ENCODE results near the gene LRRC15. TPM values are rescaled to one million over a fixed set of nuclear protein-coding genes. Genes with fewer than 3 reads are reported as not detected.

Gene LRRC15
- total and polyA plus RNA-seq, 7 donors = 0.01 to 0.09 (median 0.04) TPM; not detected in 4

DNA sequence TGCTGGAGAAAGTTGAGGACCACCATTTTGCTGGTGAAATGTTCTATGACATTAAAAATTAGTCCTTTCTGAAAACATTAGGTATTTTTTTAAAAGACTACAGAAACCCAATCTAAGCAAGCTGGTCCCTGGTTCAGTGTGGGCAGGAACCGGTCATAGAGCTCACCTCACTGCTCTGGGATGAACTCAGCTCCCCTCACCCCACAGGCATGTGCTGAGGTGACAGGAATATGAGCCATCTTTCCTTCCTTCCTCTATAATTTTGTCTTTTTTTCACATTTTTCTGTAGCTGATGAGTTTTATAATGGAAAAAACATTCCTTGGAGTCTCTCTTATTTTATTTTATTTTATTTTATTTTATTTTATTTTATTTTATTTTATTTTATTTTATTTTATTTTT lies 8.2 kb upstream of the LRRC15 start:
- H3K4me3 ChIP-seq = no peak overlapping the region
- 90 to 95% (median 90%) methylated on average over 1 of the region's 1 CpG for WGBS, 3 donors
- H3K36me3 ChIP-seq (ENCODE audit: insufficient read depth in 1 of 2, low read depth in 1 of 2) = no peaks in the 10 kb centered on the region
- H3K4me1 ChIP-seq = no peaks in the 10 kb centered on the region
- H3K27me3 ChIP-seq (ENCODE audit: insufficient read depth in 3 of 3, low read length in 2 of 3) = peaks cover 0 to 24% (median 5%) of the 10 kb centered on the region in 3 donors
- H3K27ac ChIP-seq = no peak overlapping the region
- ATAC-seq = no peak
- intact Hi-C loops (cut with DNase I) = no loop called here
- DNase-seq = no peak
- no peaks in the 10 kb centered on the region for H3K9me3 ChIP-seq
- TF ChIP-seq, protein P1, sequence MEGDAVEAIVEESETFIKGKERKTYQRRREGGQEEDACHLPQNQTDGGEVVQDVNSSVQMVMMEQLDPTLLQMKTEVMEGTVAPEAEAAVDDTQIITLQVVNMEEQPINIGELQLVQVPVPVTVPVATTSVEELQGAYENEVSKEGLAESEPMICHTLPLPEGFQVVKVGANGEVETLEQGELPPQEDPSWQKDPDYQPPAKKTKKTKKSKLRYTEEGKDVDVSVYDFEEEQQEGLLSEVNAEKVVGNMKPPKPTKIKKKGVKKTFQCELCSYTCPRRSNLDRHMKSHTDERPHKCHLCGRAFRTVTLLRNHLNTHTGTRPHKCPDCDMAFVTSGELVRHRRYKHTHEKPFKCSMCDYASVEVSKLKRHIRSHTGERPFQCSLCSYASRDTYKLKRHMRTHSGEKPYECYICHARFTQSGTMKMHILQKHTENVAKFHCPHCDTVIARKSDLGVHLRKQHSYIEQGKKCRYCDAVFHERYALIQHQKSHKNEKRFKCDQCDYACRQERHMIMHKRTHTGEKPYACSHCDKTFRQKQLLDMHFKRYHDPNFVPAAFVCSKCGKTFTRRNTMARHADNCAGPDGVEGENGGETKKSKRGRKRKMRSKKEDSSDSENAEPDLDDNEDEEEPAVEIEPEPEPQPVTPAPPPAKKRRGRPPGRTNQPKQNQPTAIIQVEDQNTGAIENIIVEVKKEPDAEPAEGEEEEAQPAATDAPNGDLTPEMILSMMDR (IDR thresholded peaks at IDR 0.05) = no peak

DNA sequence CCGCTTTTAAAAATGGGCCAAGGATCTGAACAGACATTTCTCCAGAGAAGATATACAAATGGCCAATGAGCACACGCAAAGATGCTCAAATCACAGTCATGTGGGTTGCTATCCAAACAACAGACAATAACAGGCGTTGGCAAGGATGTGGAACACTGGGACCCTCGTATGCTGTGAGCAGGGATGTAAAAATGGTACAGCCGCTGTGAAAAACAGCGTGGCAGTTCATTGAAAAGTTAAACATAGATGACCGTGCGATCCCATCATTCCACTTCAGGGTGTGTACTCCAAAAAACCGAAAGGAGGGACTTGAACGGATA lies 6.7 kb upstream of the LRRC15 start:
- intact Hi-C loops (cut with DNase I) = no loop called here
- 74 to 78% (median 75%) methylated on average over 10 of the region's 10 CpGs for WGBS, 3 donors
- H3K4me3 ChIP-seq = no peak overlapping the region
- ATAC-seq = no peak
- H3K27me3 ChIP-seq (ENCODE audit: insufficient read depth in 3 of 3, low read length in 2 of 3) = peaks cover 0 to 24% (median 5%) of the 10 kb centered on the region in 3 donors
- no peak overlapping the region for H3K27ac ChIP-seq
- H3K9me3 ChIP-seq = no peaks in the 10 kb centered on the region
- TF ChIP-seq, protein P1 (IDR thresholded peaks at IDR 0.05) = no peak
- DNase-seq = no peak
- H3K4me1 ChIP-seq = no peaks in the 10 kb centered on the region
- H3K36me3 ChIP-seq (ENCODE audit: insufficient read depth in 1 of 2, low read depth in 1 of 2) = no peaks in the 10 kb centered on the region

DNA sequence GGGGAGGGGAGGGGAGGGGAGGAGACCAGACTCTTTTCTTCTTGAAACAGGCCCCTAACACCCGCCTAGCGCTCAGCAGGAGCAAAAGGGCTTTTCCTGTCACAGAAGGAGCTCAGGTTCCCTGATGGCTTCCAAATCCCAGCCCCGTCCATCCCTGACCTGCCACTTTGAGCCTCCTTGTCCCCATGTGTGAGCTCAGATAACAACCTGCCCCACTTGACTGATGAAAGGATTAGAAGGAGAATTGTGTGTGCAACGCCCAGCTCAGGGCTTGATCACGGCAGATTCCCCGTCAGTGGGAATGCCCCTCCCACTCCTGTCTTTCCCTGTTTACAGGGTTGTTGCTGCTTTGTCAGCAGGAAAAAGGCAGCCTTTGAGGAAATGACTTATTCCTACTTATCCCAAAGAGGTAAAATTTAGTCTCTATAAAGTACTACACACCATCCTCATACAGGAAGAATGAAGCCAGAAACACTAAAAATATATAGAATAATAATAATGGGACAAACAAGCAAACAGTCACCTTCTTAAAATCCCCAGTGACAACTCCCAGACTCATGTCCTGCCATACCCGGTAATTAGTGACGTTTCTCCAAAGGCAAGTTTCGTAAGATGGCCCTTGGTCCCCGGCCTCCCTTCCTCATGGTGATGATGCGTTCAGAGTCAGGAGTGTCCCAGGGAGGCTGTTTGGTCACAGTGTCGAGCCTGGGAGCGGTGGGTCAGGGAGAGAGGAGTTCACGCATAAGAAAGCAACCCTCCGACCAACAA lies 6.1 kb upstream of the LRRC15 start:
- intact Hi-C loops (cut with DNase I) = no loop called here
- Histone ChIP-seq H3K9me3 (no peaks in the 10 kb centered on the region), H3K4me3 (no peak overlapping the region), H3K36me3 (ENCODE audit: insufficient read depth in 1 of 2, low read depth in 1 of 2) (no peaks in the 10 kb centered on the region), H3K4me1 (no peaks in the 10 kb centered on the region), H3K27me3 (ENCODE audit: insufficient read depth in 3 of 3, low read length in 2 of 3) (peaks cover 0 to 27% (median 5%) of the 10 kb centered on the region in 3 donors), H3K27ac (no peak overlapping the region)
- no peak for ATAC-seq
- 45 to 47% (median 46%) methylated on average over 15 of the region's 15 CpGs for WGBS, 3 donors
- TF ChIP-seq, protein P1 (IDR thresholded peaks at IDR 0.05) = no peak
- peak in 1 of 2 donors; percentile 15 for DNase-seq

DNA sequence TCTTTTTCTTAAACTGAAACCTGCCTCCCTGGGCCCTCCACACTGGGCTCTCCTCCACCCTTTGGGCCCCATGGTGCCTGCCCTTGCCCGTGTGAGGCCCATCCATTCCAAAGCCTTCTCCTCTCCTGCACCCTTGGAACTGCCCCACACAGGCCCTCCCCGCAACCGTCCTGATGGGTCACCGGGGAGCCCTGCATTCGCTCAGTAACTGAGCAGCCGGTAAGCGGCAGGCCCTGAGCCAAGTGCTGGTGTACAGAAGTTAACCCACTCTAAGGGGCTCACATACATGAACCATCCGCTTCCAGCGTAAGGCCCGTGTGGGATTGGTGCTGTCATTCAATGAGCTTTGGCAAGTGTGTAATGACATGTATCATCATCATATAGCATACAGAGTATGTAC lies 5.4 kb upstream of the LRRC15 start:
- 59 to 67% (median 61%) methylated on average over 10 of the region's 10 CpGs for WGBS, 3 donors
- DNase-seq = peak in 1 of 2 donors; percentile 43

More for the DNA sequence above, 5.4 kb upstream of the LRRC15 start:
- Histone ChIP-seq H3K4me1 (no peaks in the 10 kb centered on the region), H3K36me3 (ENCODE audit: insufficient read depth in 1 of 2, low read depth in 1 of 2) (no peaks in the 10 kb centered on the region), H3K27me3 (ENCODE audit: insufficient read depth in 3 of 3, low read length in 2 of 3) (peaks cover 0 to 34% (median 4%) of the 10 kb centered on the region in 3 donors), H3K9me3 (no peaks in the 10 kb centered on the region), H3K27ac (no peak overlapping the region), H3K4me3 (no peak overlapping the region)
- intact Hi-C loops (cut with DNase I) = no loop called here
- no peak for ATAC-seq
- TF ChIP-seq, protein P1 (IDR thresholded peaks at IDR 0.05) = no peak
